Activated gamma-delta T cell treated with Interleukin-2 at 50 U/mL for 16 hours (primary cell): Measurements from ENCODE around the gene SPTLC3.

Experiments
- DNase-seq: peaks from one replicate; pipeline ENCODE4 v3.0.0-alpha.2; 2020

Gene SPTLC3

DNA sequence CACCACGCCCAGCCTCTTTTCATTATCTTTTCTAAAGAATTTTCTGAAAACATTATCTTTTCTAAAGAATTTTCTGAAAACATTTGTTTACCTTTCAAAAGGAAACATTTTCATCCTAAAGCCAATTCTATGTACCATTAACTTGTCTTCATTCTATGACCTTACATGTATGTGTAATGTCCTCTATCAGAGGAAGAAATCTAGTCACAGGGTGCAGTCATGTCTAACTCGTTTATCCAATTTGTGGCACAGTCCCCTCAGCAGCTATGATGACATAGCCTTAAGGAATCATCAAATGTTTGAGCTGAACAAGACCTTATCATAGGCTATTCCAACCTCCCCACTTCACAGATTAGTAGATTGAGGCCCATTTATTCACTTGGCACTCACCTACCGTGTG lies 21.5 kb upstream of the SPTLC3 start:
- no peak for DNase-seq

DNA sequence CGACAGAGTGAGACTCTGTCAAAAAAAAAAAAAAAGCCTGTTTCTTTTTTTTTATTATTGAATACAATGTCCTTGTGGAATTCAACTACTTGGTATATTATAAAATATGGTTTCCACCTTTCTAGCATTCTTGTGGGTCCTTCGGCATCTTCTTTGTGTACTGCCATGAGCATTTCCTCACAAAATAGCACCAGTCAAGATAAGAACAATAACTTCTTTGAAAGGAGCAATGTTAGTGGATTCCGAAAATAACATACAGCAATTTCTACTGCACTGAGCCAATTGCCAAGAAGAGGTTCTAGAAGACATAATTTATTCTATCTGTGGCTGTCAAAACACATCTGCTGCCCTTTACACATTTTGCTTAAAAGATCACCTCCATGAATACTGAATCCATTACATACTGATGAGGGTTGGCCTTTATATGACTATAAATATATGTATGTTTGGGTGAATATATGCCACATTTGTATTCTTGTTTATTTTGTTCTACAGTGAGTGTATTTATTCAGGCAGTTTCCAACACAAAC lies 19.1 kb upstream of the SPTLC3 start:
- no peak for DNase-seq

DNA sequence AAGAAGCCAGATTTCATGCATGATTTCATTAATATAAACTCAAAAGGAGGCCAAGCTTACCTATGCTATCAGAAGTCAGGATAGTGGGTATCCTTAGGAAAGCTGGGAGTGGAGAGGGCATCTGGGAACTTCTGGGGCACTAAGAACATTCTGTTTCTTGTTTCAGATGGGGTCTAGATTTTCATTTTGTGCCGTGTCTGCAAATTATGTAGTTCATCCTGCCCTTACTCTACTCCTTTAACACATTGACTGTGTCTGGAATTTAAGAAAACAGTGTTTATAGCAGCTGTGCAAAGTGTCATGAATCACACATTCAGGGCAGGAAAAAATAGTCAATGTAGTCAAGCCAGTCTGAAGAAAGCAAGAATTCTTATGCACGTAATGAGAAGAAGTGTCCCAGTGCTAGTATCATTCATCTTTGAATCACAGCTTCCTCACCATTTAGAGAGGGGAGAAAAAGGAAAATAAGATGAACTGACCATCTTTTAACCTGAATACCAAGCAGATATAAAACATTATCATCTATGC lies 11.6 kb upstream of the SPTLC3 start:
- DNase-seq, result no peak

DNA sequence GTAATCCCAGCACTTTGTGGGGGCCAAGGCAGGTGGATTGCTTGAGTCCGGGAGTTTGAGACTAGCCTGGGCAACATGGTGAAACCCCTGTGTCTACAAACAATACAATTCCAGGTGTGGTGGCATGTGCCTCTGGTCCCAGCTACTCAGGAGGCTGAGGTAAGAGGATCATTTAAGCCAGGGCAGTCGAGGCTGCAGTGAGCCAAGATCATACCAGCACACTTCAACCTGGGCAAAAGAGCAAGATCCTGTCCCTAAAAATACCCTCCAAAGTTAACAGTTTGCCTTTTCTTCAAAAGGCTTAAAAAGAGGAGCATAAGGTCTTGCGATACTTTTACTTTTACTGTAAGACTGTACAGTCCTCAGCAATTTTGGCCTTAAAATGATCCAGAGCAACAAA lies 10.7 kb upstream of the SPTLC3 start:
- DNase-seq, result no peak

DNA sequence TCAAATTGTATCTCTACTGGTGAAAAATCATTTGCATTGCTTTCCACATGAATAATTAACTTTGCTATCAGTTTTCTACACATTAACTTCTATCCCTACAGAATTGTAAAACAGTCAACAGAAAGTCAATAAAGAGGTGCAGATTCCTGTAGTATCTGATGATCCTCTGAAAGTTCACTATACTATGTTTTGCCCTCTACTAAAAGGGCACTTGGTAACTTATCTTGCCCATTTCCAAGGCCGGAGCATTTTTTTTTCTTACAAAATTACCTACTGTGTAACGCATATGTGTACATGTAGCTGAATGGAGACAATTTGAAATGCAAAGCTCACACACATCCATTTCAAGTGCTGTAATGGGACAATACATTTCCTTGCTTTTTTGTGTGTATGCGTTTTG lies 9.6 kb upstream of the SPTLC3 start:
- no peak for DNase-seq

DNA sequence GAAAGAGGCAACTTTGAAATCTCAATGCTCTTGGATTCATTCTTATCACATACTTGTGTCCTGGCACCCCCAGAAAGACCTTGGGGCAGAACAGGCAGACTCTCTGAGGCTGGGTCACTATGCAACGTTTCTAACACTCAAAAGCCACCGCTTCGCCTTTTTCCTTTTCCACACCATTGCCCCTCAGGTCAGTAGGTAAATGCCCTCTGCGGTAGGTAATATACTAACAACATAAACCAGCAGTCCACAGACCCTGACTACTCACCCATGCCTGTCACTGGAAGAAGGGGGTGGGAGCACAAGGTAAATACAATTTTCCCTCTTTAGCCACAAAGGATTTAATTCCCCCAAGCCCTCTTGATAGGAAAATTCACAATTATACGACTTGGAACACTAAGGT lies 6.5 kb upstream of the SPTLC3 start:
- DNase-seq, result no peak

DNA sequence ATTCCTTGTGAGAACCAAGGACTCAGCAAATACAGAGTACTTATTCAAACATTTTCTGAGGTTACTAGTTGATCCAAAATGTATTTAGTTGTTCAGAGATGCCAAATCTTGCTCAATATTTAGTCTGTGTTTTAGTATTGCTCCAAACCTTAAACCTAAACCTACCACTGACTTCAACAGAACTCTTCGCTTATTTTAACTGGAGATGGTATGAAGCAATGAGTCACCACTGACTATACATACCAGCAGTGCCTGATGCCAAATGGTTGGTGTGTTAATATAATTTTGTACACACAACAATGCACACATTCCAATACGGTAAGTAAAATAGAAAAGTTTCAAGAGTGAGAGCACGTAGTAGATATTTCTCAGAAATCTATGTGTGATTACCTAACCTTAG lies 1.9 kb upstream of the SPTLC3 start:
- no peak for DNase-seq

DNA sequence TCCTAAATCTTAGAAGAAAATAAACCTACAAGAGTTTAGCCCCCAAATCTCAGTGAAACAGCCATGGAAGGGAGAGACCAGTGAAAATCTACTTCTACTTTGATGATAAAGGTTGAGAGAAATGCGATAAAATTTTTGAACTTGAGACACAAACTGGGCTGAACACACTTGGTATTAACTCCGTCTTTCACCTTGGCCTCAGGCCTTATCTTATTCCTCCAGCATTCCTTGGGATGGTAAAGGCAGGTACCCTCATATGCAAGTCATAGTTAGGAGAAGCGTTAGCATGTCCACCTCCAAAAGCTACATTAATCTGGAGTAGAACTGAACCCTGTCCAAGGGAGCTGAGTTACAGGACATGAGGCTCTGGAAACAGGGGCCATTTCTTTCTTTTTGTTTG lies 1.2 kb upstream of the SPTLC3 start:
- DNase-seq, result no peak

DNA sequence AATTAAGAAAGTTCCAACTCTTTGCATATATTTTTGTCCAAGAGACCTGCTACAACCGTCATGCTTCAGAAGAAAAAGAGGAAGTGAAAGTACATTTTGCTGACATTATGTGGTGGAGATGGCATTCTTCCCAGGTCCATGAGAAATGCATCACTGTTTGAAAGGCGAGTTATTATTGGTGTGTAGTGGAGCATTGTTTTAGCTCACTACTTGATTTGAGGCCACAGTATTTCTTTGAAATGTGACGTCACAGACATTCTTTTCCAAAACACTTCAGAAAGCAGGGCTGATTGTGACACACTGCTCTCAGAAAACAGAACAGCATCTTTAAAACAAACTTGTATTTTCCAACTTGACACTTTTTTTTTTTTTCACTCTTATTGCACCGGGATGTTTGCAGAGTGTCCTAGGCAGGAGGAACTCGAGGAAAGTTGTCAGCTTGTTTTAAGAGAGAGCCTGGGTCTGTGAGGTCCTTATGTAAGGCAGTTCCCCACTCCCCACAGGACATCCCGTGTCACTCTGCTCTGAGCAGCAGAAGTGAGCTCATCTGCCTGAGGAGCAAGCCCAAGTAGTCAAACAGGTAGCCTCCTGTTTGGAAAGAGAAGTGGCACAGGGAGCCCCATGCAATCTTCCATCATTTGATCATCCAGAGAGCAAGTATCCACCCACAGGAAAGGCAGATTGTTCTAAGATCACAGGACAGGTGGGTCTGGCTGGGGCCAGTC lies 1.1 kb downstream of the SPTLC3 start:
- no peak for DNase-seq

DNA sequence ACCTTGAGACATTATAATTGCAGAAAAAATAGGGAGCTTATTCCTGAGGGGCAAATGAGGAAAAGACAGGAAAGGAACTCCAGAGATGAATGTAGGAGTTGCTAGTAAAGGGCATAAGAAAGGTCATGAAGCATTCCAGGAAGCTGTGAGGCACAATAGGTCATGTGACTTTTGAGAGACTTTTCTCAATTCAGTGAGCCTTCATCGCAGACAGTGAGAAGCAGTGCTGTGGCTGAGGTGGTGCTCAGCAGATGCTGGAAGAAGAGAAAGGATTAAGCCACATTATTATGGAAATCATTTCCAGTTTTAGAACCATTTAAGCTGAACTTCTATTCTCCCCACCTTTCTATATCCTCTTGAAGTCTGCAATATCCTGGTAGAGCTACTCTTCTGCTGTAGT lies 4.1 kb downstream of the SPTLC3 start:
- DNase-seq, result no peak

DNA sequence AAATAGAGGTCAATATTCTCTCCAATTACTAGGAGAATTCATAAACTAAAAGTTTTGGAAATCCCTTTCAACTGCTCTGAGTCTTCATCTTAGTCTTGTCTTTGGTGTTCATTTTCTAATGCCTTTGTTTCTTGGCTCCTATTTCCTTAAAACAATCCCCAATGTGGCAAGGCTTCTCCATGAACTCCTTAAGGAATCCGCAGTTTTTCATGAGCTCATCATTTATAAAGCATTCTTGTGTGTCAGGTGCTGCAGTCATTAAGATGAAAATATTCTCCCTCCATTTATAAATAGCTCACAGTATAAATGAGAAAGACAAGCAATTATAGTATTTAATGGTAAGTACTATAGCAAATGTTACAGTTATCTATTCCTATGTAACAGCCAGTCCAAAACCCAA lies 4.6 kb downstream of the SPTLC3 start:
- DNase-seq, result no peak

DNA sequence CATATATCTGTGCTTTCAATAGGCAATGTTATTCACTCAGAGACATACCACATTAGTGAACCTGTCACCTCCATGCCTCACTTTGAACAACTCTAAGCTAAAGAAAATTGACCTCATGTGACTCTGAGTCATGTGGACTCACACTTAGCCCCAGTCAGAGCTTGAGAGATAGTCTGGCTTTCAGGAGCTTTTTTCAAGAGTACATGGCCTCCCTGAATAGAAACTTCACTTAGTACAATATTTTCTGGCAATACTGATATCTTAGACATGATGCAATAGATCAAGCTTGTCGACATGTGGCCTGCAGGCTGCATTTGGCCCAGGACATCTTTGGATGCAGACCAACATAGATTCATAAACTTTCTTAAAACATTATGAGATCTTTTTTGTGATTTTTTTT lies 8.5 kb downstream of the SPTLC3 start:
- DNase-seq, result no peak

DNA sequence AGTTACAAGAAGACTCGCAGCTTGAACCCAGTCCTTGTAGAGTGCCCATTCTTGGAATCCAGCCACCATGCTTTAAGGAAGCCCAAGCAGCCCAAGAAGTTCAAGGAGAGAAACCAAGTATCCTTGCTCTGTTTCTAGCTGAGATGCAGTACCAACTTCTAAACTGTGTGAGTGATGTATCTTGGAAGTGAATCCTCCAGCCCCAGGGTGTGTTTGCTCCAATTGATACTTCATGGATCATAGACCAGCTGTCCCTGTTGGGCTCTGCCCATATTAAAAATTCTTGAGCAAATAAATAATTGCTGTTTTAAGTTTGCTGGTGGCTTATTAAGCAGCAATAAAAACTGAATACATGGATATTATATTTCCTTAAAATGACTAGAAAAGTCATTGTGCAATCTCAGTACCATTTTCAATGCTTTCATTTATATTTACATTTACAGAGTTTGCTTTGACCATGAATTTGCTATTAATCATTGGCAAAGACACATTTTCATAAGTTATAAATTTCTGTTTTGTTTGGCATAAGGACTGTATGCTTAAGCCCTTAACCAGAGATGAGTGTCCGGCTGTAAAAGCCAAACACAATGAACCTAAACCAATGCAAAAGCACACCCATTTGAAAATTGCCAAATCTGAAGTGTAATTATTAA lies 9.2 kb downstream of the SPTLC3 start:
- no peak for DNase-seq

DNA sequence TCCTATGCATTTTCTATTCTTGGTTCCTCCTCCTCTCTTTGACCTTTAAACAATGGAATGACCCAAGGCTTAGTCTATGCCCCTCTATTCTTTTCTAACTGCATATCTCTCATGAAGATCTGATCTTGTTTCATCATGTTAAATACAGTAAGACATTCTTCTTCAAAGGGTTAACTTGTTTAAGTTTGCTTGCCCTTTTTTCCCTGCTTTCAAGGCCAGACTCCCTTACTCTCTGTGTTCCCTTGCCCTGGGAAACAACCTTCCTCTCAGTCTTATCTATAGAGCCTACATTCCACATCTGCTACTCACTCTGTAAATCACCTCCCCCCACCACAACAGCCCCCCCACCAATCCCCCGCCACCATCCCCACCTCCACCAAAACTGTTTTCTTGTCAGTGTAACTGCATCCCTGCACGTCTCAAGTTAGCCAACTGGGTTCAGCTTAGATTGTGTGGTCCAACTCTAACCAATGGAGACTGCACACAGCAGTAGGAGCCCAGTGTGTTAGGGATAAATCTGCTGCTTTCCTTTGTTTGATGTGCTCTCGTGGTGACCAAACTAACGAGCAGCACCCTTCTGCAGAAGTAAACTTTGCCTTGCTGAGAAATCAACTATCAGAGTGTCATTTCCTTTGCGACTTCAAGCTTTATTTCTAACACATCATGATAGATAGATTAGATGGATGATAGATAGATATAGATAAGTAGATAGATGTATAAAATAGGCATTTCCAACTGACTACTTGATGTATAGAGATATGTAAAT lies 12.6 kb downstream of the SPTLC3 start:
- DNase-seq, result no peak

DNA sequence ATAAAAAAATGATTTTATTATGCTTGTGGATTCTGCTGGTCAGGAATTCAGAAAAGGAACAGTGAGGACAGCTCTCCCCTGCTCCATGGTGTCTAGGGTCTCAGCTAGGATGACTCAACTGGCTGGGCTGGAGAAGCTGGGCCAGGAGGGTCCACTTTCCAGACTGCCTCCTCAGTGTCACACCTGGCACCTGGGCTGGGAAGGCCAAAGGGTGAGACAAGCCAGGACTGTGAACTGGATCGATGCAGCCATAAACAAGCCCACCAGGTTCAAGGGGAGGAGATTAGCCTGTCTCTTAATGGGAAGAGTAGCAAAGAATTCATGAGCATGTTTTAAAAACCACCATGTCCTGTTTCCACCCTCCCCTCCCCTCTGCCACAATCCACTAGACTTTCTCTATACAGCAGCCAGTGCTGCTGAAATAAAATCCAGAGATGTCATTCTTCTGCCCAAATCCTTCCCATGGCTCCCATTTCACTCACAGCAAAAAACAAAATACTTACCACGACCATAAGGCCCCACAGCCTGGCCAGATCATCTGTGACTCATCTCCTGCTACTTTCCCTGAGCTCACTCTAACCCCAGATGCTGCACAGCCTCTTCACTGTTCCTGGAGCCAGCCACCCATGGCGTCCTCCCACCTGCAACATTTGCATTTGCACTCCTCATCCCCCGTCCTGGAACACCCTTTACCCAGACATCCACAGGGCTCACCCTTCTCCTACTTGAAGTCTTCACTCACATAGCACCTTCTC lies 13.8 kb downstream of the SPTLC3 start:
- DNase-seq, result no peak

DNA sequence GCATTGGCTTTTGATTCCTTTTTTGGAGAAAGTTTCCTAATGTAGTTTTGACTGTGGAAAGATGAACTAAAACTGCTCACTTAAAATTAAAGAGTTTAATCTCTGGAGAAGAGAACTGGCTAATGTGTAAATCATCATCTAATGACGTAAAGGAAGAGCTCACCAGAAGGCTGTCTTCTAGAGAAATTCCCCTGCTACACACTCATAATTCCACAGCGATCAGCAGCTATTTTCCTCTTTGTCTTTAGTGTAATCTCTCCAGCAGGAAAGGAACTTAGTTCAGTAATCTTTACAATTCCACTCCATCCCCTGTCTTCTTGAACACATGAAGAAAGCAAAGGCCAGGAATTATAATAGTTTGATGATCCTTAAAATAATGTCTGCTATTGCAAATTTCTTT lies 15.8 kb downstream of the SPTLC3 start:
- DNase-seq, result no peak

DNA sequence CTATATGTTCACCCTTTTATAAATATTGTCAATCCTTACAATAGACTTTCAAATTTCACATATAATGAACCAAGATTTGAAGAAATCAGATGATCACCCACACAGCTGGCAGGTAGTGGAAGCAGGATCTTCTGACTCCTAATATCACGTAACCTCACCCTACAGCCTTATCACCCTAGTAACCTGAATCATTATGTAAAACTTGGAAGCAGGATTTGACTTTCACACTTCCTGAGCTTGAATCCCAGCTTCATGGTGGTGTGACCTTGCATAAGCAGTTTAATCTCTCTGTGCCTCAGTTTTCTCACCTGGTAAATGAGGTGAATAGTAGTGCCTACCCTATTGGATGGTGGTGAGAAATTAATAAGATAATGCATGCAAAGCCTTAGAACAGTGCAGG lies 16.4 kb downstream of the SPTLC3 start:
- DNase-seq, result no peak

DNA sequence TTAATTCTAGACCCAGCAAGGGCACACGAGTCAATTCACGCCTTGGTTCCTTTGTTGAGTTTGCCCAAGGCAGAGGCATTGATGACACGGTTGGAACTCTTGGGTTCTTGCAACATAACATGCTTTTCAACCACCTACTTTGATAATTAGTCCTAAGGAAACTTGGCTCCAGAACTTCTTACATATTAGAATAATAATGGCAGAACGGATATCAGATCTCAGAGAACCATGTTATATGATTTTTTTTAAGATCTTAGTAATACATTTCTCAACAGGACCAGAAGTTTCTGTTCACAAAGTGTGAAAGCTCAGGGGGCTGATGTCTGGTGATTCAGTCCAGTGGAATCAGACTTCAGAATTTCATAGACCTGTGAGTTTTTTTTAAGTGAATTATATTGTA lies 19.2 kb downstream of the SPTLC3 start:
- DNase-seq, result no peak

DNA sequence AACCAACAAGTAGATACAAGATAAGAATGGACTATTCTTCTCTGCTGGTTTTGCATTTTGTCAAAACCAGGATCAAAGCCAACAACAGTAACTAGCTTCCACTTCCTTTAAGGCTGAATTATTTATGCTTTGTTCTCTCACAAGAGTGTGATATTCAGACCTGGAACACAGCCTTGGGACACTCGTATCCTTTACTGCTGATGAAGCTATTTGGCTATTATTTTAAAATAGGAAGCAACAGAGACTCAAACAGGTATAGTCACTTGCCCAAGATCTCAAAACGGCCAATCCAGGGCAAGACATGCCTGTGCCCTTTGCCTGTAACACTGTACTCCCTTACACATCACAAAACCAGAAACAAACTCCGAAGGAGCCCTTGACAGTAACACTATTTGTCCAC lies 19.9 kb downstream of the SPTLC3 start:
- no peak for DNase-seq

DNA sequence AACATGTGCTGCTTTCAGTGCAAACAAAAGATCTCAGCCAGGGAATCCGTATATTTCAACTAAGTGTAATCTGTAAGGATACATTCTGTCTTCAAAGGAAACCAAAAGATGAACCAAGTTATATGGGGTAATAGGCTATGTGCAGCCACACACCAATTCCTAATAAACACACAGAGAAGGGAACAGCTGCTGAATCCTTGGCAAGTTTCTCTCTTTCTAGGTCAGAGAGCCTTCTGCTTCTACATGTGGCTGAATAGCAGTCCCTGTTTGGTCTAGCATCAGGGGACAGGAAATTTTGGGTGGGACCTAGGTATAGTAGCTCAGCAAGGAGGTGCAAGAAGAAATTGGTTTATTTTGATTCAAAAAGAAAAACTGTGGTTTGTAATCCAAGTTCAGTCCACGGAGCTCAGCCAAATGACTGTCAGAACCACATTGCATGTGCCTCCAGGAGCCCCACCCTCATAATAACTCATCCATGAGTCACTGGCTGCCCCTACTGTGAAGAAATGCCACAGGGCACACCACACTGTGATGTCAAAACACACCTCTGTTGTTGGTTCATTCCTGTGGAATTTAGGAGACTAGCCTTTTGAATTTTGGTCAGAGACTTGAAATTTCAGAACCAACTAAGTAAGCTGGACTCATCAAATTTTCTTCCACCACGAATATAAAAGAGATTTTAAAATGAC lies 21.1 kb downstream of the SPTLC3 start:
- DNase-seq, result no peak

DNA sequence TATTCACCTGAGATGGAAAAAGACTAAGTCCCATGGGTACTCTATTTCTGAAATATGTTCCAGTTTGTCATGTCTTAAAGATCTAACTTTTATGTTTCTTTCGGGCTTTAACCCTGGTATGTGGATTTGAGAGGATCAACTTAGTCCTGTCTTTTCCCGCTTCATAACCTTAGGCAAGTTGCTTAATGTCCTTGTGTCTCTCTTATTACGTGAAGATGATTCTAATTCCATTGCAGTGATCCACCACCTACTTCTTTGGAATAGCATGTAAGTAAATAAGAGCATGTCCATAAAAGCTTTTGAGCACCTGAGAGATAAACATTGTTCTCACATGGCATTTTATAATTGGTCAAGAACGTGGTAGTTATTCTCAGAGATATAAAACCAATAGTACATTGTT lies 23.0 kb downstream of the SPTLC3 start:
- no peak for DNase-seq

DNA sequence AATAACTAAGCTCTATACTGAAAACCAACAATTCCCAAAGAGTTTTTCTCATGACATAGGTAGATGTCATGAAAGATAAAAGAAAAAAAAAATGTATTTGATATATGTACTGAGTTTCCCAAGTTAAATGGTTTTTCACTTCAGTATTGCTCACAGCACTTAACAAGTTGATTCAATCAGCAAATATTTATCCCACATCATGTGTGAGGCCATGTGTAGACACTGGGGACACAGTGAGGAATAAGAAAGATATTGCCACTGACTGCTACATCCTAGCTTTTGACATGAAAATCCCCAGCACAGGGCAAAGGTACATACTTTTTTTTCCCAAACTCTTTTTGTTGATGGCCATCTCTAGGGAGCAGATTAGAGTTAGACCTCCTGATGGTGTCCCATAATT lies 25.3 kb downstream of the SPTLC3 start:
- DNase-seq, result no peak
